ENCODE data around the gene MGLL. TPM values are rescaled to one million over a fixed set of nuclear protein-coding genes. Genes with fewer than 3 reads are reported as not detected.
A peak's percentile ranks its signal among the peaks of the same experiment; 100 is the strongest.

MGLL gene
- polyA plus RNA-seq, 2 donors, result 78.0 to 99.1 TPM

DNA sequence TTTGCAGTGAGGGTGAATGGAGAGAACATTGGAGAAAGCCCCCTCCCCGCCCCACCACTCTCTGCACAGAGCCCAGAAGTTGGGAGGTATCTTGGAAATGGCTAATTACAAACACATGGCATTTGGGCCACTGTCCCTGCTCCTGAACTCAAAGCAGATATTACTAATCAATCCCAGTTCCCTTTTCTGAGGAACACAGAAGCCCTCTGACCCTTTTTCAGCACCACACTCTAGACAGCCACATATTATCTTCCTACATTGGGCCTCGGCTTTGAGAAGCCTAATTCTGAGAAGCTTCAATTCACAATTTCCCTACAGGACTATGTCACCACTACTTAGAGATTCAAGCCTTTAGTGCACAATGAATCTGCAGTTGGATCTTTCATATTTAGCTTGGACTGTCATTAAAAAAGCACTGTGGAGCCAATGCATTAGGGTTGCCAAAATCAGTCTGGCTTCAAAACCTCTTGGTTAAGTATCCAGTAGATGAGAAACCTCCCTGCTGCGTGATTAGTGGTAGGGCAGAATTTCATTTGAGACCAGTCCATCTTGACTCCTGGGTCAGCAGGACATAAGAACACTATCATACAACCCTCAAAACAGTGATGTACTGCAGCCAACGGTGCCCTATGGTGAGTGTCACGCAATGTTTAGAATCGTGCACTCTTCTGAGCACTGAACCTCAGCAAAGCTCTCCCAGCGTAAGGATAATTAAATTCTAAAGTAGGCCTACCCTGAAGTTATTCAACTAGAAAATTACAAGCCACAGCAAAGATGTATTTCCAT lies 26.1 kb downstream of the MGLL start:
- Histone ChIP-seq H3K9me3 (ENCODE audit: control insufficient read depth in 2 of 2, insufficient read depth in 1 of 2, low read depth in 1 of 2, low read length in 1 of 2) (no peaks in the 10 kb centered on the region), H3K27me3 (ENCODE audit: control insufficient read depth in 1 of 2, insufficient read depth in 2 of 2, low read length in 2 of 2) (no peaks in the 10 kb centered on the region), H3K4me3 (ENCODE audit: low read depth in 1 of 2, low read length in 2 of 2) (no peak overlapping the region), H3K4me1 (ENCODE audit: control insufficient read depth in 2 of 2, insufficient read depth in 2 of 2, low read length in 1 of 2) (peaks cover 0 to 2% of the 10 kb centered on the region in 2 donors), H3K27ac (ENCODE audit: low read depth in 2 of 2, low read length in 1 of 2) (peak overlapping the region in 1 of 2 donors; percentile 17), H3K36me3 (ENCODE audit: control insufficient read depth in 2 of 2, insufficient read depth in 2 of 2, low read length in 1 of 2) (peaks cover 2 to 5% of the 10 kb centered on the region in 2 donors)
- 79 to 83% methylated on average over 7 of the region's 7 CpGs for WGBS, 2 donors

DNA sequence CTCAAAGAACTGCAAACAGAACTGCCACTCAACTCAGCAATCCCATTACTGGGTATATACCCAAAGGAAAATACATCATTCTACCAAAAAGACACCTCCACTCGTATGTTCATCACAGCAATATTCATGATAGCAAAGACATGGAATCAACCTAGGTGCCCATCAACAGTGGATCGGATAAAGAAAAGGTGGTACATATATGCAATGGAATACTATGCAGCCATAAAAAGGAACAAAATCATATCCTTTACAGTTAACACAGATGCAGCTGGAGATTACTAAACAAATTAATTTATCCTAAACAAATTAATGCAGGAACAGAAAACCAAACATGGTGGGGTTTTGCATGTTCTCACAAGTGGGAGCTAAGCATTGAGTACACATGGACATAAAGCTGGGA lies 27.3 kb downstream of the MGLL start:
- 93 to 97% methylated on average over 2 of the region's 2 CpGs for WGBS, 2 donors
- Histone ChIP-seq H3K4me1 (ENCODE audit: control insufficient read depth in 2 of 2, insufficient read depth in 2 of 2, low read length in 1 of 2) (peaks cover 0 to 1% of the 10 kb centered on the region in 2 donors), H3K4me3 (ENCODE audit: low read depth in 1 of 2, low read length in 2 of 2) (no peak overlapping the region)

DNA sequence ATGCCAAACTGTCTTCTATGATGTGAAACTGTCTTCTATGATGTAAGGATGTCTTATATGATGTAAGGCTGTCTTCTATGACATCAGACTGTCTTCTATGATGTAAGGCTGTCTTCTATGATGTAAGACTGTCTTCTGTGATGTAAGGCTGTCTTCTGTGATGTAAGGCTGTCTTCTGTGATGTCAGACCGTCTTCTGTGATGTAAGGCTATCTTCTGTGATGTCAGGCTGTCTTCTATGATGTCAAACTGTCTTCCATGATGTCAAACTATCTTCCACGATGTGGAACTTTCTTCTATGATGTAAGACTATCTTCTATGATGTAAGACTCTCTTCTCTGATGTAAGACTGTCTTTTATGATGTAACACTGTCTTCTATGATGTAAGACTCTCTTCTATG lies 27.9 kb downstream of the MGLL start:
- Histone ChIP-seq H3K27me3 (ENCODE audit: control insufficient read depth in 1 of 2, insufficient read depth in 2 of 2, low read length in 2 of 2) (no peaks in the 10 kb centered on the region), H3K27ac (ENCODE audit: low read depth in 2 of 2, low read length in 1 of 2) (no peak overlapping the region), H3K36me3 (ENCODE audit: control insufficient read depth in 2 of 2, insufficient read depth in 2 of 2, low read length in 1 of 2) (peaks cover 0 to 5% of the 10 kb centered on the region in 2 donors), H3K4me1 (ENCODE audit: control insufficient read depth in 2 of 2, insufficient read depth in 2 of 2, low read length in 1 of 2) (no peaks in the 10 kb centered on the region), H3K4me3 (ENCODE audit: low read depth in 1 of 2, low read length in 2 of 2) (no peak overlapping the region), H3K9me3 (ENCODE audit: control insufficient read depth in 2 of 2, insufficient read depth in 1 of 2, low read depth in 1 of 2, low read length in 1 of 2) (no peaks in the 10 kb centered on the region)
- WGBS, 2 donors, result 85 to 86% methylated on average over 2 of the region's 2 CpGs

More for the DNA sequence above, 27.3 kb downstream of the MGLL start:
- no peaks in the 10 kb centered on the region for H3K9me3 ChIP-seq (ENCODE audit: control insufficient read depth in 2 of 2, insufficient read depth in 1 of 2, low read depth in 1 of 2, low read length in 1 of 2)
- H3K27ac ChIP-seq (ENCODE audit: low read depth in 2 of 2, low read length in 1 of 2), result no peak overlapping the region
- H3K36me3 ChIP-seq (ENCODE audit: control insufficient read depth in 2 of 2, insufficient read depth in 2 of 2, low read length in 1 of 2), result peaks cover 0 to 5% of the 10 kb centered on the region in 2 donors
- H3K27me3 ChIP-seq (ENCODE audit: control insufficient read depth in 1 of 2, insufficient read depth in 2 of 2, low read length in 2 of 2), result no peaks in the 10 kb centered on the region

DNA sequence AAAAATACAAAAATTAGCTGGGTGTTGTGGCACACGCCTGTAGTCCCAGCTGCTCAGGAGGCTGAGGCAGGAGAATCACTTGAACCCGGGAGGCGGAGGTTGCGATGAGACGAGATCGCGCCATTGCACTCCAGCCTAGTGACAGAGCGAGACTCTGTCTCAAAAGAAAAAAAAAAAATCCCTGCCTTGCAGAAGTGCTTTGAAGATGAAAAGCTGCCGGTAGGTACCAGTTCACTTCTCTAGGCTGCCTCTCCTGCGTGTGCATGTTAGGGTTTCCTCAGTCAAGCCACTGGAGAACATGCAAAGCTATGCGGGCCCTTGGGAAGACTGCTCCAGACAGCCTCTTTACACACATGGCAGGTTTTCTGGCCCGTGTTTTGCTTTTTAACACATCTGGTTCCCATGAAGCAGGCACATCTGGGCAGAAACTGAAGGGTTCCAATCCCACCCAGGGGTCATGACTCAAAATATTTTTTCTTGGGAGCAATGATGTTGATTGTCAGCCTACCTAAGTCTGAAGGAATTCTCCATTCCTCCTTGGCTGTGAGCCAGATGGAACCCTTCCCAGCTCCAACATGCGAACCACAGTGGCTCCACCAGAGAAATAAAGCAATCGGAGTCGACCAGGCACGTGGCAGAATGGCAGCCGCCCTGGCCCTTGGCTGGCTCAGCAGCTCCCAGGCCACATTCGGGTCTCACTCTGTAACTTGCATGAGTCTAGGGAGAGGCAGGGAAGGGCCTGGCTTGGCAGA lies 29.6 kb downstream of the MGLL start:
- Histone ChIP-seq H3K27me3 (ENCODE audit: control insufficient read depth in 1 of 2, insufficient read depth in 2 of 2, low read length in 2 of 2) (no peaks in the 10 kb centered on the region), H3K27ac (ENCODE audit: low read depth in 2 of 2, low read length in 1 of 2) (no peak overlapping the region), H3K9me3 (ENCODE audit: control insufficient read depth in 2 of 2, insufficient read depth in 1 of 2, low read depth in 1 of 2, low read length in 1 of 2) (no peaks in the 10 kb centered on the region), H3K4me3 (ENCODE audit: low read depth in 1 of 2, low read length in 2 of 2) (no peak overlapping the region), H3K36me3 (ENCODE audit: control insufficient read depth in 2 of 2, insufficient read depth in 2 of 2, low read length in 1 of 2) (peaks cover 0 to 4% of the 10 kb centered on the region in 2 donors), H3K4me1 (ENCODE audit: control insufficient read depth in 2 of 2, insufficient read depth in 2 of 2, low read length in 1 of 2) (no peaks in the 10 kb centered on the region)
- WGBS, 2 donors, result 64 to 65% methylated on average over 18 of the region's 18 CpGs

DNA sequence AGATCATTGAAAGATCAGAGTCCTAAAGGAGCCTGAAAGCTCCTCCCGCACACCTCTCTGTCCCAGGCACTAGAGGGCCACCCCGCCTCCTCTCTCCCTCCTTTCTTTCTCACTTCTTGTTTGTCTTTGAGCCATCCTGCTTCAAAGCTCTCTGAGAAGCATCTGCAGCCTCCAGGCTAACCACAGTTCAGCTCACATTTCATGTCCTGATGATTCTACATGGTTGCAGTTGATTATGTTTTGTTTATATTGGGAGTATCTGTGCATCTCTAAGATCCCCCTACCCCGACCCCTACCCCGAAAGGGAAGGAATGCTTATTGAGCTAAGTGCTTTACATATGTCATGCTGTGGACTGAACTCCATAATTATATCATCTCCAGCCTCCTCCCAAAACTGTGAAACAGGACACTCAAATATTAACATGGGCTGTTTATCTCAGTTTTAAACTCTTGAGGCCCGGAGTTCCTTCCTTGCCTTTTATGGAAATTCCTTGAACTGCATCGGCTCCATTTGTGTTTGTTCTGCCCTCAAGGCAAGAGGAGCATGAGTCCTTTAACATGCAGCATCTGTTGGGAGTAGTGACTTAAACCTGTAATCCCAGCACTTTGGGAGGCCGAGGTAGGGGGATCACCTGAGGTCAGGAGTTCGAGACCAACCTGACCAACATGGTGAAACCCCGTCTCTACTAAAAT lies 30.9 kb downstream of the MGLL start:
- Histone ChIP-seq H3K9me3 (ENCODE audit: control insufficient read depth in 2 of 2, insufficient read depth in 1 of 2, low read depth in 1 of 2, low read length in 1 of 2) (no peaks in the 10 kb centered on the region), H3K27ac (ENCODE audit: low read depth in 2 of 2, low read length in 1 of 2) (peak overlapping the region; percentile 29 to 75), H3K27me3 (ENCODE audit: control insufficient read depth in 1 of 2, insufficient read depth in 2 of 2, low read length in 2 of 2) (no peaks in the 10 kb centered on the region), H3K4me1 (ENCODE audit: control insufficient read depth in 2 of 2, insufficient read depth in 2 of 2, low read length in 1 of 2) (peaks cover 0 to 3% of the 10 kb centered on the region in 2 donors), H3K4me3 (ENCODE audit: low read depth in 1 of 2, low read length in 2 of 2) (no peak overlapping the region), H3K36me3 (ENCODE audit: control insufficient read depth in 2 of 2, insufficient read depth in 2 of 2, low read length in 1 of 2) (peaks cover 0 to 7% of the 10 kb centered on the region in 2 donors)
- 34 to 41% methylated on average over 9 of the region's 9 CpGs for WGBS, 2 donors

DNA sequence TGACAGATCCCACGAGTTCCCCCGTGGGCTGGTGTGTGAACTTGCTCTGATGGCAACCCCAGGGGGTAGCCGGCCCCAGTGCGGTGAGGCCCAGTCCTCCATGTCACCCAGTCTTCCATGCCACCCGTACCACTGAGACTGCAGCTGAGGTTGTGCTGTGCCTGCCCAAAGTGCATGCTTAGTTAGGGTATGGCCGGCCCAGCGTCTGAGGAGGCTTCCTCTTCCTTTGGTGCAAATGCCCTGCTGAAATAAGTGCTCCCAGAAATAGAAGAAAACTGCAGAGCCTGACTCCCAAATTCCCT lies 31.5 kb downstream of the MGLL start:
- H3K9me3 ChIP-seq (ENCODE audit: control insufficient read depth in 2 of 2, insufficient read depth in 1 of 2, low read depth in 1 of 2, low read length in 1 of 2), result no peaks in the 10 kb centered on the region
- H3K4me3 ChIP-seq (ENCODE audit: low read depth in 1 of 2, low read length in 2 of 2), result no peak overlapping the region
- no peaks in the 10 kb centered on the region for H3K27me3 ChIP-seq (ENCODE audit: control insufficient read depth in 1 of 2, insufficient read depth in 2 of 2, low read length in 2 of 2)
- H3K4me1 ChIP-seq (ENCODE audit: control insufficient read depth in 2 of 2, insufficient read depth in 2 of 2, low read length in 1 of 2), result peaks cover 0 to 6% of the 10 kb centered on the region in 2 donors
- WGBS, 2 donors, result 78 to 79% methylated on average over 7 of the region's 7 CpGs
- H3K27ac ChIP-seq (ENCODE audit: low read depth in 2 of 2, low read length in 1 of 2), result peak overlapping the region; percentile 12 to 75
- peaks cover 0 to 6% of the 10 kb centered on the region in 2 donors for H3K36me3 ChIP-seq (ENCODE audit: control insufficient read depth in 2 of 2, insufficient read depth in 2 of 2, low read length in 1 of 2)

DNA sequence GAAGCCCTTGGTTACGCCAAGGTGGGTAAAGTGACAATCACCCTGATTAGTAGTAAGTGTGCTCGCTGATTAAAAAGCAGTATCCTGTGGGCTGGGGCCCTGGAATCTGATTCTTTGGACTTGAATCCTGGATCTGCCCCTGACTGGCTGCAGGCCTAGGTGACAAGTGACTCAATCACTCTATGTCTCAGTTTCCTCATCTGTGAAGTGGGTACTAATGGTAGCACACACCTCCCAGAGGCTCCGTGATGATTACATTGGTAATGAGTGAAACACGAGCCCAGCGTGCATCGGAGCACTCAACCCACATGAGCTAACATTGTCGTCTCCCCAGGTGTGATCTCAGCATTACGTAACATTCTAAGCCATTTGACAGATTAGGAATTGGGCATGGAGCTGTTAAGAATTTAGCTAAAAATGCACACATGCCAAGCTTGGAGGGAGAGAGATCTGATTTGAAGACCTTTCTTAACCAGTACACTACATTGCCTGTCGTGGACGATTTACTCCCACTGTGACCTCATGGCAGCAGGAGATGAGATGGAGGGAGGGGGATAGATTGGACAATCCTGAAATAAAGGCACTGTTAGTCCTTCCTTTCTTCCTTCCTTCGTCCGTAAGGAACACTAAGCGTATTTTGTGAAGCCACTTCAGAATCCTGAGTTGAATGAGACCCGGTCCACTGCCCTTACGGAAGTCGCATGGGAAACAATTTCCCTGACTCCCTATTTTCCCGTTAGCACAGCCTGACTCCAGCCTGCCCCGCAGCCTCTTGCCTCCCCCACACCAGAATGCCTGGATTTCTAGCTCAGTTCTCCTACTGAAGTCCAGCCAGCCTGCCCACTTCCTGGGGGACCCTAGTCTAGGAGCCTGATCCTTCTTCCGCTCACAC lies 32.1 kb downstream of the MGLL start:
- Histone ChIP-seq H3K36me3 (ENCODE audit: control insufficient read depth in 2 of 2, insufficient read depth in 2 of 2, low read length in 1 of 2) (peaks cover 0 to 7% of the 10 kb centered on the region in 2 donors), H3K27ac (ENCODE audit: low read depth in 2 of 2, low read length in 1 of 2) (peak overlapping the region in 1 of 2 donors; percentile 75), H3K4me3 (ENCODE audit: low read depth in 1 of 2, low read length in 2 of 2) (no peak overlapping the region), H3K27me3 (ENCODE audit: control insufficient read depth in 1 of 2, insufficient read depth in 2 of 2, low read length in 2 of 2) (no peaks in the 10 kb centered on the region), H3K9me3 (ENCODE audit: control insufficient read depth in 2 of 2, insufficient read depth in 1 of 2, low read depth in 1 of 2, low read length in 1 of 2) (no peaks in the 10 kb centered on the region), H3K4me1 (ENCODE audit: control insufficient read depth in 2 of 2, insufficient read depth in 2 of 2, low read length in 1 of 2) (peaks cover 0 to 6% of the 10 kb centered on the region in 2 donors)
- WGBS, 2 donors, result 89% methylated on average over 19 of the region's 19 CpGs

DNA sequence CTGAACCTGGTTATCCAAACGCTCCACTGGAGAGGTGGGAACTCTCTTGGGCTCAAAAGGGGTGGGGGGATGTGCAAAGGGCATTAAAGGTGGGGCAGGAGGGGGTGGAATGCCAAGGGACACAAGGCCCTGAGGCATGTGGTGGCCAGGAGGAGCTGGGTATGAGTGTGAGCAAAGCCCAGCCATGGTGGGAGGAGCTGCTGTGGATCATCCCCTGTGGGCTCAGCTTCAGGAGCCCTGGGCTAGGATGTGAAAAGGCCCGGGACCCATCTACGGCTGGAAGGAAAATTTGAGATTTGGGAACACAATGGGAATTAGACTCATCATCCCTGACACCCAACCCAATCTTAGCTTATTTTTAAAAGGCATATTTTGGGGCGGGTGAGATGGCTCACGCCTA lies 33.3 kb downstream of the MGLL start:
- WGBS, 2 donors, result 77 to 82% methylated on average over 5 of the region's 5 CpGs
- H3K4me3 ChIP-seq (ENCODE audit: low read depth in 1 of 2, low read length in 2 of 2), result no peak overlapping the region
- peaks cover 0 to 7% of the 10 kb centered on the region in 2 donors for H3K36me3 ChIP-seq (ENCODE audit: control insufficient read depth in 2 of 2, insufficient read depth in 2 of 2, low read length in 1 of 2)
- peaks cover 0 to 6% of the 10 kb centered on the region in 2 donors for H3K4me1 ChIP-seq (ENCODE audit: control insufficient read depth in 2 of 2, insufficient read depth in 2 of 2, low read length in 1 of 2)
- peak overlapping the region in 1 of 2 donors; percentile 15 for H3K27ac ChIP-seq (ENCODE audit: low read depth in 2 of 2, low read length in 1 of 2)
- no peaks in the 10 kb centered on the region for H3K9me3 ChIP-seq (ENCODE audit: control insufficient read depth in 2 of 2, insufficient read depth in 1 of 2, low read depth in 1 of 2, low read length in 1 of 2)
- H3K27me3 ChIP-seq (ENCODE audit: control insufficient read depth in 1 of 2, insufficient read depth in 2 of 2, low read length in 2 of 2), result no peaks in the 10 kb centered on the region

DNA sequence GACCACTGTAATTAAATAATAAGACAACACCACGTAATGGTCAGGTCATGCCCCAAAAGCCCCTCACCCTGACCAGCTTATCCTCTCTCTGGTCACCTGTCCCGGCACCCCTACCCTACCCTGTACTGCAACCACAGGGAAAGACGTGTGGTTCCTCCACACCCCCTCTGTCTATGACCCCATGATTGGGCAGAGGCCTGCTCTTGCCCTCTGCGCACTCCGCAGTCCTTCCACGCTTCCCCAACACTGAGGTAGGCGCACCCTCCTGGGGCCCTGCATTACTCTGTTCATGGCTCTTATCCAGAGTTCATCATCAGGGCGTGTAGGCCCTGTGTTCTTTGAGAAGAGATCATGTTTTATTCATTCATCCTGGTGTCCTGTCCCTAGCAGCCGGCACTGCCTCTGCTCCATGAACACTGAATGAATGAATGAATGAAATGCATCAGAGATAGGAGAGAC lies 33.8 kb downstream of the MGLL start:
- Histone ChIP-seq H3K36me3 (ENCODE audit: control insufficient read depth in 2 of 2, insufficient read depth in 2 of 2, low read length in 1 of 2) (peaks cover 0 to 7% of the 10 kb centered on the region in 2 donors), H3K9me3 (ENCODE audit: control insufficient read depth in 2 of 2, insufficient read depth in 1 of 2, low read depth in 1 of 2, low read length in 1 of 2) (no peaks in the 10 kb centered on the region), H3K27me3 (ENCODE audit: control insufficient read depth in 1 of 2, insufficient read depth in 2 of 2, low read length in 2 of 2) (no peaks in the 10 kb centered on the region), H3K4me3 (ENCODE audit: low read depth in 1 of 2, low read length in 2 of 2) (no peak overlapping the region), H3K27ac (ENCODE audit: low read depth in 2 of 2, low read length in 1 of 2) (peak overlapping the region in 1 of 2 donors; percentile 33), H3K4me1 (ENCODE audit: control insufficient read depth in 2 of 2, insufficient read depth in 2 of 2, low read length in 1 of 2) (peaks cover 0 to 6% of the 10 kb centered on the region in 2 donors)
- WGBS, 2 donors, result 84 to 88% methylated on average over 9 of the region's 9 CpGs

Data from esophagus (tissue), 2 donors.